Activated CD4-positive, CD25-positive, alpha-beta regulatory T cell (primary cell): ENCODE measurements around the gene CYSRT1.

ENCODE experiments used
- DNase-seq, 4 experiments: peaks; one replicate each; lab custom pipeline; 2025; lab: John Stamatoyannopoulos, UW

CYSRT1 gene

DNA sequence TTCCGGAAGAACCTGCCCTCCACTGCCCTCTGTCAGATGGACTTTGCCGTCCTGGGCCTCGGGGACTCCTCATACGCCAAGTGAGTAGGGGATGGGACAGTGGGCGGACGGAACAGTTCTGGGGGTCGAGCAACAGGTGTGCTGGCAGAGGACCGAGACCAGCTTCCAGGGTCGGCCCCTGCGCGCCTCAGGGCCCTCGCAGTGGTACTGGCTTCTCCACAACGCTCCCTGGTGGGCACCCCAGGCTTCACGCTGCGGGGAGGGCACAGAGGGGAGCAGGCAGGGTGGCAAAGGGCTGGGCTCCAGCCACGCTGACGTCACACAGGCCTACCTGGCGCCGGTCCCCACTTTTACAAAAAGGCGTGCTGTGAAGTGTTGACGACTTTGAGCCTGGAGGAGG, 12.5 kb upstream of the CYSRT1 start:
- DNase-seq = no peak

- no peak for DNase-seq
Measured at GRCh38 chr9:137213160-137214060, 11.6 kb upstream of the CYSRT1 start.

GRCh38 chr9:137214620-137215019, 10.4 kb upstream of the CYSRT1 start:
- DNase-seq = no peak

DNA sequence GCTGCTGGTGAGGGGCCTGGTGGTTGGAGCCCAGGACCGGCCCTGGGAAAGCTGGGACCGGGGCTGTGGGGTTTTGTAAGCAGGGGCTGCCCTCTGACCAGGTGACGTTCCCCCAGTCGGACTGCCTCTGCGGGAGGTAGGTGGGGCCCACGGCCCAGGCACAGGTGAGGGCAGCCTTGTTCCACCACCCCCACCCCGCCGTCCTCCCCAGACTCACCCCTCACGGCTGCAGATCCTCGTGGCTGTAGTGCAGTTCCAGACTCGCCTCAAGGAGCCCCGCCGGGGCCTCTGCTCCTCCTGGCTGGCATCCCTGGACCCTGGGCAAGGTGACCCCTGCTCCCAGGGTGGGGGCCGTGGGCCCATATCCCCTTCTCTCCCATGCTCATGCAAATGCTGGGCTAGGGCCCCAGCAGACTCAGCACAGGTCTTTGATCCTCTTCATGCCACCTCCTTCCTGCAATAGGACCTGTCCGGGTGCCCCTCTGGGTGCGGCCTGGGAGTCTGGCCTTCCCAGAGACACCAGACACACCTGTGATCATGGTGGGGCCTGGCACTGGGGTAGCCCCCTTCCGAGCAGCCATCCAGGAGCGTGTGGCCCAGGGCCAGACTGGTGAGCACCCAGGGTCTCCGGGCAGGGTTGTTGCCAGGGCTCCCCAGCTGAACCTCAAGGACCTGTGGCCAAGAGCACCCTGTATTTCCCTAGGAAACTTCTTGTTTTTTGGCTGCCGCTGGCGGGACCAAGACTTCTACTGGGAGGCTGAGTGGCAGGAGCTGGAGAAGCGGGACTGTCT, 9.6 kb upstream of the CYSRT1 start:
- no peak for DNase-seq

DNA sequence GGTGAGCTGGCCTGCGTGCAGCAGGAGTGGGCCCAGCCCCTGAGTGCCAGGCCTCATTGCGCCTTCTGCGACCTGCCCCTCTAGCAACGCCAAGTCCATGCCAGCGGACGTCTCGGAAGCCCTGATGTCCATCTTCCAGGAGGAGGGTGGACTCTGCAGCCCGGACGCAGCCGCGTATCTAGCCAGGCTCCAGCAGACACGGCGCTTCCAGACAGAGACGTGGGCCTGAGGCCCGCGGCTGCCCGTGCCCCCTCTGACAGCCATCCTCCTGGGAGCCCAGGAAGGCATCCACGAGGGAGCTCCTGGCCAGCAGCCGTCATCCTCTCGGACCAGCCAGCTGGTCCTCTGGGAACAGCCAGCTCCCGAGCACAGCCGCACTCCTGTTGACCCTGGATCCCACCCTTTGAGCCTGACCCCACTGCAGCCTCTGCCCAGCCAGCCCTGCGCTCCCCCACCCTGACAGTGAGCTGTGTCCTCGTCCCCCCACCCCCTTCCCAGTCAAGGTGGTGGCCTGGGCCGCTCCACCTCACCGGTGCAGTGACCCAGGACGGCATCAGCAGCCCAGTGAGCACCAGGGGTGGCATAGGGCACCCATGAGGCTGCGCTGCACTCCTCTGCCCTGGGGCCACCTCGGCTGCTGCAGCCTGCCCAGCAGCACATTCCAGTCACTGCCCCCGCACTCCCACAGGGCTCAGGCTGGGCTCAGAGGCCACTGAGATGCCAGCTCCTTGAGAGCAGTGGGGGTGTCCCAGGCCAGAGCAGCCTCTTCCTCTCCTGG, 8.6 kb upstream of the CYSRT1 start:
- DNase-seq = no peak

DNA sequence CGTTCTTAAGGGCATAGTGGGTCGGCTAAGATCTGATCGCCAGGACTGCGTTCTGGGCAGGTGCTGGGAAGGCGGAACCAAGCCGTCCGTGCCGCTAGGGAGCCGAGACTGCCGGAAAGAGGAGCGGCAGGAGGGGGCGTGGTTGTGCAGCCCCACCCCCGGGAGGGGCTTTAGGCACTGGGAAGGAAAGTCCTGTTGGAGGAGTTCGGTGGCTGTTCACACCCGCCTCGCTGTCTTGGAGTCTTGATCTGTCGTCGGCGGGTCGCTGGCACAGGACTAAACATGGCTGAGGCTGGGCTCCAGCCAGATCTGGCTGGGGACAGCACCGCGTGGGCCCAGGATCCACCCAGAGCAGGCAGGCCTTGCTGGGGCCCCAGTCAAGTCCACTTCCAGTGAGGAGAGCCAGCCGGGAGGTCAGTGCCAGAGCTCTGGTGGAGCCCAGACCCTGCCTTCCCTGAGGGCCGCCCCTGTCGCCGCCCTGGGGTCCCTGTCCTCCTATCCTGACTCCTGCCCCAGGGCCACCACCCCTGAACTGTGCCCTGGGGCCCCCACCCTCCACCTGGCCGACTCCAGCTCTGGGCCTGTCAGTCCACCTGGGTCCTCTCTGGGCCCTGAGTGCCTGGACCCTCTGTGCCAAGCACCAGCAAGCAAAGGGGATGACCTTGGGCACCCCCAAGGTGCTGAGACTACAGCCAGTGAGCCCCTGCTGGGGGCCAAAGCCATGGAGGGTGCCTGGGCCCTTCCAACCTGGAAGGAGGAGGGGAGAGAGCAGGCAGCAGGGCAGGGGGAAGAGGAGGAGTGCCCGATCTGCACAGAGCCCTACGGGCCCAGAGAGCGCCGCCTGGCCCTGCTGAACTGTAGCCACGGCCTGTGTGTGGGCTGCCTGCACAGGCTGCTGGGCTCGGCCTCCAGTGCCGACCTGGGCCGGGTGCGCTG, 7.4 kb upstream of the CYSRT1 start:
- no peak for DNase-seq

- DNase-seq = no peak
Measured at GRCh38 chr9:137218212-137218753, 6.7 kb upstream of the CYSRT1 start.

- no peak for DNase-seq
Measured at GRCh38 chr9:137218754-137219271, 6.2 kb upstream of the CYSRT1 start.

GRCh38 chr9:137219757-137220316, 5.1 kb upstream of the CYSRT1 start:
- DNase-seq = no peak

- no peak for DNase-seq
Measured at GRCh38 chr9:137220317-137221094, 4.5 kb upstream of the CYSRT1 start.

DNA sequence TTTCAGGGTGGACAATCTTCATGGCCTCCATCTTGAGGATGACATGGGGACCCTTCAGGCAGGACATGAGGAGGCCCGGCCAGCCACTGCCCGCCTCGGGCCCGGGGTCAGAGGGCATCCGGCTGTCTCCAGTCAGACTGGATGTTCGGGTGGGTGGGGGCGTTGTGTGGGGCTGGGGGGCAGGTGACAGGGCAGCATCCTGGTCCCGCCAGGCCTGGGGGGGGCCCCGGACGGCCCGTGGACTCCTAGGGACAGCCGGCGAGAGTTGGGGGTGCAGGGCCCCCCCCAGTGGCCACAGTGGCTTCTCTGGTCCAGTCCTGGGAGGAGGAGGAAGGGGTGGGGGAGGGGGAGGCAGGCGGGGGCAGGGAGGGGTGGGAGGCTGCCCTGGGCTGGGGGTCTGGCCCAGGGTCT, 3.9 kb upstream of the CYSRT1 start:
- no peak for DNase-seq

DNA sequence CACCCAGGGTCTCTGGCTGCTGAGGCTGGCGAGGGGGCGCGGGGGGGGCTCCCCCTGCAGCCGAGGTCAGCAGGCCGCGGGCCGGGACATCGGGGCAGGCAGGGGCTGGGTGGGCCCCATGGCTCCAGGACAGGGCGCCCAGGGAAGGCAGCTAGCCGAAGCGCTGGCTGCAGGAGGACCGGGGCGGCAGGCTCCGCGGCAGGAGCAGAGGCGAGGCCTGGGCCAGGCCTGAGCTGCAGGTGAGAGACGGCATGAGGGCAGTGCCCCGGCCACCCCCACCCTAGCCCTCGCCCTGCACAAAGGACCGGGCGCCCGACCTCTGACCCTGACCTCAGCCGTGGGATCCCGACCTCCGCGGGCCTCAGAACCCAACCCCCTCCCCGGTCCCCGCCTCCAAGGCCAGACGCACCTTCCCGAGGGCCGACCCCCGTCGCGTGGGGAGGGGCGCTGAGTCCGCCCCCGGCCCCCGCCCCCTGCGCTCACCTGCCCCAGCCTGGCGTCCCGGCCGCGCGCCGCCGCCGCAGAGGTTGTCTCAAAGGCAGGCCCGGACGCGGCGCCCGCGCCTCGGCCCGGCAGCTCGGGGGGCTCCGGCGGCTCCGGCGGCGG, 3.4 kb upstream of the CYSRT1 start:
- no peak for DNase-seq

- DNase-seq = no peak
Measured at GRCh38 chr9:137222190-137223077, 2.5 kb upstream of the CYSRT1 start, which contains the start of gene RNF208. TSS of gene RNF208 (minus strand) at chr9:137222240. CDS start at chr9:137221212, 1,028 bp downstream.

DNA sequence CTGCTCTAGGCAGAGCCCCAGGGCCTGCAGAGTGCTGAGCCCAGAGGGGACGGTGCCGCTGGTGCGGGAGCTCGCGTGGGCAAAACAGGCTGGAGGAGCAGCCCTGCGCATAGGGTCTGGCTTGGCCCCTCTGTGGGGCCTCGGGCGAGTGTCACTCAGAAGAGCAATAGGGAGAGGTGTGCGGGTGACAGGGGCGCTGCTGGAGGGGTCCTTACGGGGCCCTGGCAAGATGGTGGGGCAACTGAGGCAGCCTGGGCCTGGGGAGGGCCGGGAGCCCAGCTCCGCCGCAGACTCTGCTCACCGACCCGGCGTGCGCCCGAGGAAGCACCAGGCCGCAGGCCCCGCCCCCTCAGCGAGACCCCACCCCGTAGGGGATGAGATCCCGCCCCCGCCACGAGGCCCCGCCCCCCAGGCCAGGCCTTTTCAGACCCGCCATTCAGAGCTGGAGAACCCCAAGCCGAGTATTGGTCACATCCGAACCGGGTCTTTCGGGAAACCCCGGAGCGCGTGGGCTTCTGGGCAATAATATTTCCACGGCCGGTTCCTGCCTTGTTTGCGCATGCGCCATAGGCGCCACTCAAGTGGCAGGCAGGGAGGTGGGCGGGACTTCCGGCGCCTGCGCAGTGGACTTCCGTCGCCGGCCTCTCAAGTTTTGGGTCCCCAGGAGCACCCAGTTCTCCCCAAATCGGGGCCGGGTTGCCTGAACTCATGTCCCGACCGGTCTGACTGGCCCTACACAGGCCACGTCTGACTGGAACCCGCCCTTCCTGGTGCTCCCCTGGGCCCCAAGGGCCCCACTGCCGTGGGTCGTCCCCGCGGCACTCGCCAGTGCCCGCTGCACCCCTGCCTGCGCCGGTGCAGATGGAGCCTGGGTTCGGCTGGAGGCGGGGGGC, 1.6 kb upstream of the CYSRT1 start:
- peak; percentile 96 to 98 (median 98) for DNase-seq

DNA sequence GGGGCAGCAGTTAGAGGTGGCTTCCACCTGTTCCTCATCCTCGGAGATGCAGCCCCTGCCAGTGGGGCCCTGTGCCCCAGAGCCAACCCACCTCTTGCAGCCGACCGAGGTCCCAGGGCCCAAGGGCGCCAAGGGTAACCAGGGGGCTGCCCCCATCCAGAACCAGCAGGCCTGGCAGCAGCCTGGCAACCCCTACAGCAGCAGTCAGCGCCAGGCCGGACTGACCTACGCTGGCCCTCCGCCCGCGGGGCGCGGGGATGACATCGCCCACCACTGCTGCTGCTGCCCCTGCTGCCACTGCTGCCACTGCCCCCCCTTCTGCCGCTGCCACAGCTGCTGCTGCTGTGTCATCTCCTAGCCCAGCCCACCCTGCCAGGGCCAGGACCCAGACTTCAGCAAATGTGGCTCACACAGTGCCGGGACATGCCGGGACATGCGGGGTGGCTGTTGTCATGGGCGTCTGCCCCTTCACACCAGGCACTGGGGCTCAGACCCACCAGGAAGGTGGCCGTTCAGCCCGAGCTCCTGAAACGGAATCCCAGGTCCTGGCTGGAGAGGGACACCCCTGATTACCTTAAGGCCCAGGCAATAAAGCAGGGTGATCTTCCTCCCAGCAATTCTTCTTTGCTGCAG, 841 bp downstream of the CYSRT1 start:
- DNase-seq = no peak

DNA sequence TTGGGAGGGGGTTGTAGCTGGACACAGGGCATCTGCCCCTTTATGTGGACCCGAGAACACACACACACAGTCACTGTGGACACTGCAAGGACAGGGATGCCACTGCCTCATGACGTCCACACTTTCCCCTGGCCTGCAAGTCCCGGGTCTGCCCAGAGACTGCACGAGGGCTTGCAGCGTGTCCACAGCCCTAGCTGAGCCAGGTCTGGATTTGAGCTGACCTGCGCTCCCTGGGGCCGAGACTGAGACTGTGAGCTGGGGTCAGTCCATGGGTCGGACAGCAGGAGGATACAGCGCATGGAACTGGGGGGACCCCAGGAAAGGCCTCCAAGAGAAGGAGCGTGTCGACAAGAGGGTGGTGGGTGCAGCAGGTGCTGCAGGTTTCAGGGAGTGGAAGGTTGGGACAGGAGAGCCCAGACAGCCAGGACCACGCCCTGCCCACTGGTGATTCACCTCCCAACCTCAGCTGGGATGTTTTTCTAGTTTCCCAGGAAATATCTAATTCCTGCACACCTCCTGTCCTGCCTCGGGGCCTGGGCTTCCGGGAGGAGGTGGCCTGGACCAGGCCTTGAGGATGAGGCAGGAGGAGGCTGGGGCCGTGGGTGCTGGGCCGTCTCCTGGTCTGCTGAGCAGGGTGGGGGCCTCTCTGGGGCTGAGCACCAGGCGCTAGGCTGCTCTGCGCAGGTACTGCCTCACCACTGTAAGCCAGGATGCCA, 1.5 kb downstream of the CYSRT1 start:
- DNase-seq = no peak
